ENCODE measurements around the gene SMC4. TPM values are rescaled to one million over a fixed set of nuclear protein-coding genes. Genes with fewer than 3 reads are reported as not detected.

The SMC4 gene
- total and polyA plus RNA-seq, 2 of the 13 experiments (the other 11 are each of a cell fraction or from before 2014, with no cell fraction given): 19.2 to 74.3 TPM

- Histone ChIP-seq H3K27me3 (ENCODE audit: control insufficient read depth in 1 of 2, insufficient read depth in 2 of 2, low read length in 2 of 2) (no peaks in the 10 kb centered on the region), H3K36me3 (replicated peaks in 1 of 2; ENCODE audit: control insufficient read depth in 1 of 2, insufficient read depth in 2 of 2, low read length in 2 of 2) (no peaks in the 10 kb centered on the region), H3K27ac (ENCODE audit: extremely low read length, insufficient read depth, low read length) (no peak overlapping the region), H3K9me3 (ENCODE audit: low read length) (no peaks in the 10 kb centered on the region), H3K4me3 (replicated peaks in 1 of 3; ENCODE audit: insufficient read depth in 1 of 3, low read depth in 2 of 3, low read length in 3 of 3) (no peak overlapping the region), H3K4me2 (ENCODE audit: low read depth, low read length) (no peak overlapping the region), H3K9ac (ENCODE audit: insufficient read depth, low read depth, low read length) (no peak overlapping the region), H2AFZ (ENCODE audit: low read length) (no peak overlapping the region), H3K79me2 (ENCODE audit: insufficient read depth, low read length) (no peaks in the 10 kb centered on the region), H3K4me1 (ENCODE audit: insufficient read depth, low read length) (peaks cover 6% of the 10 kb centered on the region; the same call in 1 of the 2 replicates), H4K20me1 (ENCODE audit: insufficient read depth, low read length) (no peaks in the 10 kb centered on the region)
- 50% methylated on average over 4 of the region's 5 CpGs for WGBS (ENCODE audit: low lambda C conversion rate)
- no TSS peak for BruUV-seq (replicated peaks)
- POLR2A ChIA-PET: no interaction called here
- ATAC-seq (no peak), DNase-seq (ENCODE audit: low spot score) (no peak), FAIRE-seq (no peak)
- TF ChIP-seq E2F5 (CRISPR knock-in tag; conservative IDR thresholded peaks at IDR 0.05): no peak
- TF ChIP-seq, protein P1, sequence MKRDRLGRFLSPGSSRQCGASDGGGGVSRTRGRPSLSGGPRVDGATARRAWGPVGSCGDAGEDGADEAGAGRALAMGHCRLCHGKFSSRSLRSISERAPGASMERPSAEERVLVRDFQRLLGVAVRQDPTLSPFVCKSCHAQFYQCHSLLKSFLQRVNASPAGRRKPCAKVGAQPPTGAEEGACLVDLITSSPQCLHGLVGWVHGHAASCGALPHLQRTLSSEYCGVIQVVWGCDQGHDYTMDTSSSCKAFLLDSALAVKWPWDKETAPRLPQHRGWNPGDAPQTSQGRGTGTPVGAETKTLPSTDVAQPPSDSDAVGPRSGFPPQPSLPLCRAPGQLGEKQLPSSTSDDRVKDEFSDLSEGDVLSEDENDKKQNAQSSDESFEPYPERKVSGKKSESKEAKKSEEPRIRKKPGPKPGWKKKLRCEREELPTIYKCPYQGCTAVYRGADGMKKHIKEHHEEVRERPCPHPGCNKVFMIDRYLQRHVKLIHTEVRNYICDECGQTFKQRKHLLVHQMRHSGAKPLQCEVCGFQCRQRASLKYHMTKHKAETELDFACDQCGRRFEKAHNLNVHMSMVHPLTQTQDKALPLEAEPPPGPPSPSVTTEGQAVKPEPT (CRISPR knock-in tag; IDR thresholded peaks at IDR 0.05; ENCODE audit: low read depth): no peak
- TF ChIP-seq ZBTB39 (CRISPR knock-in tag; IDR thresholded peaks at IDR 0.05): no peak
- in situ Hi-C loops (cut with HindIII; ENCODE audit: extremely low pct_ligation_motif_present, low pct_unique_long_range_greater_than_20kb): no loop called here
- intact Hi-C loops (cut with micrococcal nuclease; ENCODE audit: unreplicated experiment): no loop called here
- CTCF ChIA-PET (ENCODE audit: low intra/inter-chr PET ratio, low total read pairs): no interaction called here
These were observed 78.9 kb downstream of the SMC4 start for GRCh38 chr3:160478338-160478737.
